Astrocyte of the spinal cord (primary cell): Measurements from ENCODE around the gene DUSP16.

Experiments used
- DNase-seq: peaks from one replicate; pipeline ENCODE4 v3.0.0; 2011; ENCODE audit warnings: low read depth, low spot score
- H3K4me3 ChIP-seq: 2 replicates; pipeline ENCODE4 v1.5.1; 2011; ENCODE audit warnings: low read depth, mild to moderate bottlenecking, low read length, moderate library complexity
- CTCF ChIP-seq: IDR thresholded peaks from 2 replicates; pipeline ENCODE4 v1.5.1; 2012; ENCODE audit warnings: low read depth, mild to moderate bottlenecking, low read length, inconsistent platforms
- in situ Hi-C: cut with HindIII; loops from 2 replicates; pipeline ENCODE4 v1.10.0; 2017; ENCODE audit warnings: low sequenced_read_pairs

Gene DUSP16

GRCh38 chr12:12521888-12522287 lies 40.8 kb downstream of the DUSP16 start:
- in situ Hi-C loops, result no loop called here
- DNase-seq, result no peak
- no peak for TF ChIP-seq CTCF

GRCh38 chr12:12521044-12521485 lies 41.6 kb downstream of the DUSP16 start:
- no peak for TF ChIP-seq CTCF
- in situ Hi-C loops, result no loop called here
- DNase-seq, result no peak
- no peak overlapping the region for H3K4me3 ChIP-seq

More at GRCh38 chr12:12521888-12522287, 40.8 kb downstream of the DUSP16 start:
- no peak overlapping the region for H3K4me3 ChIP-seq

DNA sequence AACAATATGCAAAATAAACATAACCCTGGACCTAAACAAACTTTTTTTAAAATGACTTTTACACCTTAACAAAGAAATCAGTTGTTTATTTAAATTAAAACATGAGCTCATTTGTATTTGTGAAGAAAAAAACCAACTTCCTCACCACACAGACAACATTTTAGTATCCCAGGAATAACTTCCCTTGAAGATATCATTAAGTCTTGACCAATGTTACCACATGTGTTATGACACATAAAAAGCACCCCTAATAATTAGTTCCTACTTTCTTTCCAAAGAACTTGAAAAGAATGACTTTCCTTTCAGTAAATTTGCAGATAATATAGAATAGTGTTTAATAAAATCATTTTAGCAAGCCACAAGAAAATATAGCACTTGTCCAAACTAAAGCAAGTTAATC lies 42.4 kb downstream of the DUSP16 start:
- no peak for TF ChIP-seq CTCF
- no peak for DNase-seq
- no peak overlapping the region for H3K4me3 ChIP-seq
- in situ Hi-C loops, result no loop called here

DNA sequence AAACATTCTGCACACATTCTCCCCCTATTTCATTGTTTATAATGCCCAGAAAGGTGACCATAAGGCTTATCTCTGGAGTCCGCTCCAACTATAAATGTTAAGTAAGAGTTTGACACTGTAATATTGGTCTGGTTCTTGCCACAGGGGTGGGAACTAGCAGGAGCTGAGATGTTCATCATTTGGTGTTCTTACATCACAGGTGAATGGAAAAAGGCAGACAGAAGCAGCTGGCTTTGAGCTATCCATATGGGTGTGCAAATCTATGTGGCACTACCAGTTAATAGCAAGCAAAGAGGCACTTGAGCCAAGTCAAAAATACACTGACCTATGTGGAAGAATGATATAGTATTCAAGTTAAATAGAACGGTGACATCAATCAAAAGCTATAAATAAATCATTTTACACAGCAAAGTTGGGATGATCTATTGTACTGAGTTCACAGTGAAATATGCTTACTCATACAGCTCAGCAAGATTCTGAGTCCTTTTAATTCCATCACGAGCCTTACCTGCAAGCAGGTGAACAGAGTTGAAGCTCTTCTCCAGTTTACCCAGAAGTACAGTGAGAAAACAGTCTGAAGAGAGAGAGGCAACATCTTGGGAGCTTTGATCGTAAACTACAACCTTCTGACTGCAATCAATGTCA lies 43.2 kb downstream of the DUSP16 start:
- H3K4me3 ChIP-seq, result no peak overlapping the region
- TF ChIP-seq CTCF, result no peak
- no peak for DNase-seq
- in situ Hi-C loops, result no loop called here

GRCh38 chr12:12518919-12519318 lies 43.7 kb downstream of the DUSP16 start:
- no peak overlapping the region for H3K4me3 ChIP-seq
- DNase-seq, result no peak
- TF ChIP-seq CTCF, result no peak
- in situ Hi-C loops, result no loop called here

DNA sequence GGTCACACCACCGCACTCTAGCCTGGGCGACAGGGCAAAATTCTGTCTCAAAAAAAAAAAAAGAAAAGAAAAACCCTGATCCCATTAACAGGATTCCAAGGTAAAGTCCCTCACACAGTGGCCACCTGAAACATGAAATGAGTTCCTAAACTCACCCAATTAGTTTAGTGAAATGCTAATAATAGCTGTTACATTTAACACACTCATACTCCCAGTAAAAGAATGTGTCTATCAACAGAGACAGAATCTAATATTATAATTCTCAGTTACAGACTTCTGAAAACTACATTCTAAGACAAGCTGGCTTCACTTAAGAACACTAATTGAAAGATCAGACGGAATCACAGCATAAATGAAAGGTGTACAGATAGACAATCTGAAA lies 44.2 kb downstream of the DUSP16 start:
- DNase-seq, result no peak
- in situ Hi-C loops, result no loop called here
- TF ChIP-seq CTCF, result no peak

DNA sequence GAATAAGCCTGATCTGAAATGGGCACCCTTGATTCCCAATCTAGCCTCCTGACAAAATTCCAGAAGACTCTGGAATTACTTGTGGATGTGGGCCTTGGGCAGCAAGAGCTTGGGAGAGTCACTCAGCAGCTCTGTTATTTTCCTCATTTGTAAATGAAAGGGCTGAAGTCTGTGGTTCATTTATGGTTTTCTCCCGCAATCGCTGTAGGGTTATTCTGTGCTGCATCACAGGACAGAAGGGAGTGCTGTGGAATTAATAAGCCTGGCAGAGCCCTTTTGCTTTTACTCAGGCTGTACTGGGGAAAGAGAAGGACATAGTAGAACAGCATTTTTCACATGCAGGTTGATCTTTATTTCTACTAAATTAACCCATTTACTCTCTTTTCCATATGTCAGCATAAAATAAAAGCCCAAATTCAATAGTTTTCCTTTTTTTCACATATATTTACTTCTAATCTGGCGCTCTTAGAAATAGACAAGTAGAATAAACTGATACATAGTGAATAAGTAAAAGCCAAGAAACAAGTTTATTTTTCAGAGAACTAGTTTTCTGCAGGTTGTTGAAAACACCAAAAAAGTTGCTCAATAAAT lies 49.2 kb downstream of the DUSP16 start:
- in situ Hi-C loops, result no loop called here
- no peak for DNase-seq
- no peak overlapping the region for H3K4me3 ChIP-seq
- no peak for TF ChIP-seq CTCF

More for the DNA sequence above, 44.2 kb downstream of the DUSP16 start:
- H3K4me3 ChIP-seq, result no peak overlapping the region
